ENCODE results near the gene CCDC134.
"Not testable (repeated sequence)": the region's sequence is repeated elsewhere in the genome, so short reads cannot be mapped to it uniquely, and the experiment has no call there.

CCDC134 gene

DNA sequence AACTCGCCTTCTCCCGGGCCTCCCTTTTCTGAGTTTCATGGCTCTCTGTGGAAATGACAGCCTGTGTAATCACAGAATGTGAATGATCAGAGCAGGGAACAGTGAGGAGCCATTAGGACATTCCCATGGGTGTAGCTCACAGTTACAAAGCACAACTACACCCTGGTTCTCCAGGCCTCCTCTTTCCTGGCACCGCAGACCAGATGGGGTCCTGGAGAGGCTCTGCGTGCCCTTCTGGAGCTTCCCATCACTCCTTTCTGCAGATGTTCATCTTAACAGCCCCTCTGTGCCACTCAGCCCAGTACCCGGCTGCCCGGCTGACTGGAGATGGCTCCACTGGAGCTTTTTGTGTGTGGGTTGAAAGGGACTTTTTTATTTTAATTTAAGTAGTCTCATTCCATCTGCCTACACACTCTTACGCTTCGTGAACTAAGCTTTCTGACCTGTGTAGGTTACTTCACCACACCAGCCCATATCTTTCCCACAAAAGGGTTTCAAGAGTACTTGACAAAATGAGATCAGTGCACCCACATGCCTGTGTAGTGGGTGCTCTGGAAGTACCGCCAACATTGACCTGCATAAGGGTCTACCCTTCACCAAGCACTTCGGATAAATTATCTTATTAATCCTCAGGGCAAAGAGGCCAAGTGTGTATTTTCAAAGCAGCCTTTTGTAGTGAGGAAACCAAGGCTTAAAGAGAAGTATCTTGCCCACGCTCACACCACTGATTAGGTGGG lies 62.2 kb downstream of the CCDC134 start:
- TF ChIP-seq, protein P1, sequence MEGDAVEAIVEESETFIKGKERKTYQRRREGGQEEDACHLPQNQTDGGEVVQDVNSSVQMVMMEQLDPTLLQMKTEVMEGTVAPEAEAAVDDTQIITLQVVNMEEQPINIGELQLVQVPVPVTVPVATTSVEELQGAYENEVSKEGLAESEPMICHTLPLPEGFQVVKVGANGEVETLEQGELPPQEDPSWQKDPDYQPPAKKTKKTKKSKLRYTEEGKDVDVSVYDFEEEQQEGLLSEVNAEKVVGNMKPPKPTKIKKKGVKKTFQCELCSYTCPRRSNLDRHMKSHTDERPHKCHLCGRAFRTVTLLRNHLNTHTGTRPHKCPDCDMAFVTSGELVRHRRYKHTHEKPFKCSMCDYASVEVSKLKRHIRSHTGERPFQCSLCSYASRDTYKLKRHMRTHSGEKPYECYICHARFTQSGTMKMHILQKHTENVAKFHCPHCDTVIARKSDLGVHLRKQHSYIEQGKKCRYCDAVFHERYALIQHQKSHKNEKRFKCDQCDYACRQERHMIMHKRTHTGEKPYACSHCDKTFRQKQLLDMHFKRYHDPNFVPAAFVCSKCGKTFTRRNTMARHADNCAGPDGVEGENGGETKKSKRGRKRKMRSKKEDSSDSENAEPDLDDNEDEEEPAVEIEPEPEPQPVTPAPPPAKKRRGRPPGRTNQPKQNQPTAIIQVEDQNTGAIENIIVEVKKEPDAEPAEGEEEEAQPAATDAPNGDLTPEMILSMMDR (IDR thresholded peaks at IDR 0.05; ENCODE audit: low read depth, low read length, missing control alignments) = no peak
- H3K4me3 ChIP-seq (ENCODE audit: low read depth, low read length) = peak overlapping the region; percentile 45
- peak; percentile 87 for DNase-seq (ENCODE audit: low read depth)

DNA sequence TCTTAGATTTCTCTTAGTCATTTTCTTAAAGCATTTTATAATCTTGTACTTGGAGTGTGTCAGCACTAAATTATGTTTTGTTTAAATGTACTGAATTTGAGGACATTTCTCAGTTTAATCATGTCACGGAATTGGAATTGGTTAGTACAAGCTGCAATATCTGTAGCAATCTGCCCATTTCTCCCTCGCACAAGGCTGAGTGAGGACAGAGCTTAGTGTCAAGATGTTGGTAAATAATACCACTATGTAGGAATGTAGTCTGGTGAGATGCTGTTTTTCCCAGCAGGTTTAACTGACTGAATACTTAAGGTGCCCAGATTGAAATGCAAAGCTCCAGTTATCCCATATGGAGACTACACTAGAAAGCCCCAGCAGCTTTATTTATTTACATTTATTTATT lies 63.0 kb downstream of the CCDC134 start:
- TF ChIP-seq, protein P1 (IDR thresholded peaks at IDR 0.05; ENCODE audit: low read depth, low read length, missing control alignments) = no peak
- H3K4me3 ChIP-seq (ENCODE audit: low read depth, low read length) = no peak overlapping the region
- no peak for DNase-seq (ENCODE audit: low read depth)

DNA sequence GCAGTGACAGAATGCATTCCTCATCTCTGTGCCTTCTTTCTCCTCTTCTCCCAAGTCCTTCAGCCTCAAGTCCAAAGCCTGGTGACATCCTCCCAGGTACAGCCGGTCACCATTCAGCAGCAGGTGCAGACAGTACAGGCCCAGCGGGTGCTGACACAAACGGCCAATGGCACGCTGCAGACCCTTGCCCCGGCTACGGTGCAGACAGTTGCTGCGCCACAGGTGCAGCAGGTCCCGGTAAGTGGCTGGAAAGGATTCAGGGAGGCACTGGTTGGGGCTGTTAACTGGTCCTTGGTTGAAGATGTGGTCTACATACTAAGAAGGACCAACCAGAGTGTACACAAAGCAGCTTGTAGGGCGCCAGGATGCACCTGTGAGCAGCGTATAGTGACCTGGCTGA lies 68.1 kb downstream of the CCDC134 start:
- no peak for DNase-seq (ENCODE audit: low read depth)
- H3K4me3 ChIP-seq (ENCODE audit: low read depth, low read length) = no peak overlapping the region
- TF ChIP-seq, protein P1 (IDR thresholded peaks at IDR 0.05; ENCODE audit: low read depth, low read length, missing control alignments) = no peak

DNA sequence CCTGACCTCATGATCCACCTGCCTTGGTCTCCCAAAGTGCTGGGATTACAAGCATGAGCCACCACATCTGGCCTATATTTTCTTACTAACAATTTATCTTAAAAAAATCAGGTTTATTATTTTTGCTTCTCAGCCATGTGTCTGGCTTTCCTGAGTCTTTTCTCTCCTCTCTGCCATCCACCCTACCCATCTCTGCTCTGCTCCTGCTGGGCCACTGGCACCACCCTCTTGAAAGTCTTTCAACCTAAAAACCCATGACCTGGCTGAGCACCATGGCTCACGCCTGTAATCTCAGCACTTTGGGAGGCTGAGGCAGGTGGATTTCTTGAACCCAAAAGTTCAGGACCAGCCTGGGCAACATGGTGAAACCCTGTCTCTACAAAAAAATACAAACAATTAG lies 69.6 kb downstream of the CCDC134 start:
- not testable (repeated sequence) for H3K4me3 ChIP-seq (ENCODE audit: low read depth, low read length); DNase-seq (ENCODE audit: low read depth)

DNA sequence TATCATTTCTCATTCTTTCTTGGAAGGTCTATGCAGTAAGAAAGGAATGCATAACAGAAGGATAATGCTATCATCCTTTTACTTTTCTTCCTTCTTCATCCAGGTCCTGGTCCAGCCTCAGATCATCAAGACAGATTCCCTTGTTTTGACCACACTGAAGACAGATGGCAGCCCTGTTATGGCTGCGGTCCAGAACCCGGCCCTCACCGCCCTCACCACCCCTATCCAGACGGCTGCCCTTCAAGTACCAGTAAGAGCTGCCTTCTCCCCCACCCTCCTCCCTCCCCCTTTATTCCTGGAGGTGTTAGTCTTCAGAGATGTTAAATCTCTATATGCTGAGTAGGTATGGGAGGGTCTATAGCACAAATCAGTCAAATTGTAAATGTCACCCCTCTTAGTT lies 70.3 kb downstream of the CCDC134 start:
- TF ChIP-seq, protein P1 (IDR thresholded peaks at IDR 0.05; ENCODE audit: low read depth, low read length, missing control alignments) = no peak
- DNase-seq (ENCODE audit: low read depth) = no peak

DNA sequence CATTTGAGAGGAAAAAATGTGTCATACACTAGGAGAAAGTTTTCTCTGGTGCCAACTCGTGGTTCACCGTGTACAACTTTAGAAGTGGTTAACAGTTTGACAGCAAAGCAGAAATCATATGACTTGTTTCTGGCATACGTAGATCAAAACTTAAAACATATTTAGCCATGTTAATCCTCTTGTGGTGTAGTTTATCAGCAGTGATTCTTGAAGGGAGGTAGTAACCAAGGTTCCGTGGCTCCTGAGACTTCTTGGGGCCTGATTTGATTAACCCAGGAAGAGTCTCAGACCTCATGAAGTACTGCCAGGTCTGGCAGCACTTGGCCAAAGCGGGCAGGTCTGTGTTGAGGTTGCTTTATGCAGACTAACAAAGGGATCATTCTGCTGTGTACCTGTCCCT lies 72.9 kb downstream of the CCDC134 start:
- TF ChIP-seq, protein P1 (IDR thresholded peaks at IDR 0.05; ENCODE audit: low read depth, low read length, missing control alignments) = no peak
- no peak overlapping the region for H3K4me3 ChIP-seq (ENCODE audit: low read depth, low read length)
- no peak for DNase-seq (ENCODE audit: low read depth)

More for the DNA sequence above, 70.3 kb downstream of the CCDC134 start:
- H3K4me3 ChIP-seq (ENCODE audit: low read depth, low read length) = no peak overlapping the region

DNA sequence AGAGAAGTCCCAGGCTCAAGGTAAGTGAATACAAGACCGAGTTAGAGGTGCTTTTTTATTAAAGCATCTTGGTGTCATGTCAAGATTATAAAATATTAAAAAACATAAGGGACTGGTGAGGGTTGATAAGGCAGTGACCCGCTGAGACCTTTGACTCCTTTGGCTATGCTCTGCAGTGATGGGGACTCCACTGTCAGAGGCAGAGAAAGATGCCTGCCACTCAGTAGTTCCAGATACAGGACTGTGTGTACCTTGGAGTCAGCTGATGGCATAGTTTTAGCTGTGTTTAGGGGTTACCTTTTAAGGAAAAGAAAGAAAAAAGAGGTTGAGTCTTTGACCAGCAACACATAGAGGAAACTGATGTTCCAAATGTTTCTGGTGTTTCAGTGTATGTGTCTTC lies 73.6 kb downstream of the CCDC134 start:
- DNase-seq (ENCODE audit: low read depth) = no peak
- H3K4me3 ChIP-seq (ENCODE audit: low read depth, low read length) = no peak overlapping the region

More for the DNA sequence above, 73.6 kb downstream of the CCDC134 start:
- TF ChIP-seq, protein P1 (IDR thresholded peaks at IDR 0.05; ENCODE audit: low read depth, low read length, missing control alignments) = no peak
